Suprapubic skin (tissue), 4 donors: ENCODE data around the gene RIN1. TPM values are rescaled to one million over a fixed set of nuclear protein-coding genes. Genes with fewer than 3 reads are reported as not detected.

Source experiments
- DNase-seq, 2 donors: peaks; one replicate each; pipeline ENCODE4 v3.0.0-alpha.2; 2019; ENCODE audit warnings: low spot score in 2 of 2
- H3K27ac ChIP-seq: fragments of 200-600 bp; sonication (generic); one replicate; pipeline ENCODE4 v1.5.1; 2019
- H3K27me3 ChIP-seq: fragments of 200-600 bp; sonication (generic); one replicate; pipeline ENCODE4 v1.5.1; 2019
- H3K36me3 ChIP-seq: fragments of 200-600 bp; sonication (generic); one replicate; pipeline ENCODE4 v1.5.1; 2019
- H3K4me1 ChIP-seq: fragments of 200-600 bp; sonication (generic); one replicate; pipeline ENCODE4 v1.5.1; 2019
- H3K4me3 ChIP-seq: fragments of 200-600 bp; sonication (generic); one replicate; pipeline ENCODE4 v1.5.1; 2019; ENCODE audit warnings: mild to moderate bottlenecking
- H3K9me3 ChIP-seq: fragments of 200-600 bp; sonication (generic); one replicate; pipeline ENCODE4 v1.5.1; 2019
- CTCF ChIP-seq, 2 donors: fragments of 200-600 bp in 1 of 2; fragments of 450-650 bp in 1 of 2; sonication (generic) in 1 of 2; IDR thresholded peaks; one replicate each; pipeline ENCODE4 v1.5.1; 2016 to 2019; ENCODE audit warnings: antibody characterized with exemption in 2 of 2, mild to moderate bottlenecking in 1 of 2, moderate library complexity in 1 of 2
- EP300 ChIP-seq: sonication (generic); formaldehyde crosslinking; IDR thresholded peaks from one replicate; pipeline ENCODE4 v1.6.1; 2017; ENCODE audit warnings: antibody characterized with exemption
- POLR2A ChIP-seq, 2 donors: fragments of 450-650 bp; IDR thresholded peaks; one replicate each; pipeline ENCODE4 v1.6.1; 2017; ENCODE audit warnings: antibody characterized with exemption in 2 of 2, mild to moderate bottlenecking in 2 of 2, moderate library complexity in 2 of 2
- POLR2AphosphoS5 ChIP-seq, 3 donors: sonication (generic); formaldehyde crosslinking; IDR thresholded peaks; one replicate each; pipeline ENCODE4 v1.6.1; 2017; ENCODE audit warnings: antibody characterized with exemption in 3 of 3
- WGBS: methylation state at CpG from one replicate; pipeline ENCODE4 v1.1.5; 2018; 5-methylcytosine and 5-hydroxymethylcytosine counted together
- total RNA-seq, 4 donors: library from RNA; depleted of rRNA; stranded (reverse); fragments of >200 nt; gene quantifications; one replicate each; pipeline ENCODE4 v1.1.0, GENCODE V29; 2016

RIN1 gene
- total RNA-seq, 4 donors from 2014 or later = 40.3 to 73.6 (median 60.3) TPM

GRCh38 chr11:66310324-66310723 lies 25.9 kb downstream of the RIN1 start:
- WGBS = 80% methylated on average over 8 of the region's 8 CpGs
- no peak overlapping the region for H3K4me3 ChIP-seq

GRCh38 chr11:66309475-66309874 lies 26.8 kb downstream of the RIN1 start:
- no peak for TF ChIP-seq EP300
- no peak for TF ChIP-seq POLR2AphosphoS5 (IDR thresholded peaks at IDR 0.05)
- no peak for TF ChIP-seq POLR2A (IDR thresholded peaks at IDR 0.05)
- no peak for TF ChIP-seq CTCF (IDR thresholded peaks at IDR 0.05)
- no peak overlapping the region for H3K4me3 ChIP-seq
- H3K36me3 ChIP-seq = no peaks in the 10 kb centered on the region

More at GRCh38 chr11:66310324-66310723, 25.9 kb downstream of the RIN1 start:
- Histone ChIP-seq H3K9me3 (no peaks in the 10 kb centered on the region), H3K36me3 (no peaks in the 10 kb centered on the region), H3K27me3 (no peaks in the 10 kb centered on the region), H3K27ac (no peak overlapping the region), H3K4me1 (peaks cover 20% of the 10 kb centered on the region)
- no peak for TF ChIP-seq CTCF (IDR thresholded peaks at IDR 0.05)
- no peak for TF ChIP-seq POLR2AphosphoS5 (IDR thresholded peaks at IDR 0.05)
- no peak for TF ChIP-seq EP300
- TF ChIP-seq POLR2A (IDR thresholded peaks at IDR 0.05) = no peak
- DNase-seq = no peak

GRCh38 chr11:66302656-66303055 lies 33.6 kb downstream of the RIN1 start:
- no peaks in the 10 kb centered on the region for H3K4me1 ChIP-seq
- no peaks in the 10 kb centered on the region for H3K9me3 ChIP-seq
- TF ChIP-seq POLR2AphosphoS5 (IDR thresholded peaks at IDR 0.05) (no peak), POLR2A (IDR thresholded peaks at IDR 0.05) (no peak), CTCF (IDR thresholded peaks at IDR 0.05) (no peak), EP300 (no peak)
- WGBS = 85% methylated on average over 12 of the region's 12 CpGs
- H3K27ac ChIP-seq = no peak overlapping the region
- H3K36me3 ChIP-seq = no peaks in the 10 kb centered on the region
- H3K4me3 ChIP-seq = no peak overlapping the region
- no peaks in the 10 kb centered on the region for H3K27me3 ChIP-seq
- no peak for DNase-seq

More at GRCh38 chr11:66309475-66309874, 26.8 kb downstream of the RIN1 start:
- no peak for DNase-seq
- no peaks in the 10 kb centered on the region for H3K27me3 ChIP-seq
- no peak overlapping the region for H3K27ac ChIP-seq
- no peaks in the 10 kb centered on the region for H3K9me3 ChIP-seq
- peaks cover 20% of the 10 kb centered on the region for H3K4me1 ChIP-seq
- WGBS = 55% methylated on average over 3 of the region's 3 CpGs

GRCh38 chr11:66299186-66299585 lies 37.0 kb downstream of the RIN1 start:
- H3K9me3 ChIP-seq = no peaks in the 10 kb centered on the region
- H3K4me1 ChIP-seq = no peaks in the 10 kb centered on the region
- H3K27me3 ChIP-seq = peaks cover 20% of the 10 kb centered on the region
- WGBS = 93% methylated on average over 2 of the region's 3 CpGs
- no peak overlapping the region for H3K27ac ChIP-seq
- no peak for TF ChIP-seq EP300
- no peak for DNase-seq
- no peak overlapping the region for H3K4me3 ChIP-seq
- no peaks in the 10 kb centered on the region for H3K36me3 ChIP-seq

DNA sequence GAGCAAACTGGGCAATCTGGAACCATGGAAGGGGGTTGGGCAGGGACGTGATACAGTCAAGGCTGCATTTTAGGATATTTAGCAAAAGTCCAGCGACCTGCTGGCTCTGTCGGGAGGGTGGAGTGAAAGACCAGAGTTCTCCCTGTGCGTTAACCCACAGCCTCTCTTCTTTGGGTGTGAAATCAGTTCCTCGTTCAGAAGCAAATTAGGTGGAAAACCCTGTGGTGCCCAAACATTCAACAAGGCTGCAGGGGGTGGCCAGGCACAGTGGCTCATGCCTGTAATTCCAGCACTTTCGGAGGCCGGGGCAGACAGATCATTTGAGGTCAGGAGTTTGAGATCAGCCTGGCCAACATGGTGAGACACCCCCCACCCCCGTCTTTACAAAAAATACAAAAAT lies 38.6 kb downstream of the RIN1 start:
- TF ChIP-seq CTCF (IDR thresholded peaks at IDR 0.05) (no peak), POLR2A (IDR thresholded peaks at IDR 0.05) (no peak), POLR2AphosphoS5 (IDR thresholded peaks at IDR 0.05) (no peak), EP300 (no peak)
- 70% methylated on average over 8 of the region's 8 CpGs for WGBS

More for the DNA sequence above, 38.6 kb downstream of the RIN1 start:
- H3K4me3 ChIP-seq = no peak overlapping the region
- no peak for DNase-seq
- peaks cover 36% of the 10 kb centered on the region for H3K27me3 ChIP-seq
- no peaks in the 10 kb centered on the region for H3K4me1 ChIP-seq
- no peak overlapping the region for H3K27ac ChIP-seq
- no peaks in the 10 kb centered on the region for H3K9me3 ChIP-seq
- no peaks in the 10 kb centered on the region for H3K36me3 ChIP-seq
